Activated T-helper 1 cell treated with anti-CD3 and anti-CD28 coated beads, Interleukin-12 subunit alpha, Interleukin-12 subunit beta, Interleukin-2, Interleukin-4 antibody, amounts not matched to agents 30 ng/mL and 10 ng/mL and 1 ng/mL, durations not matched to agents 14 hours and 24 hours and 36 hours (primary cell): ENCODE data around the gene ZNF611. TPM values are rescaled to one million over a fixed set of nuclear protein-coding genes. Genes with fewer than 3 reads are reported as not detected.
"Not testable (repeated sequence)": the region's sequence is repeated elsewhere in the genome, so short reads cannot be mapped to it uniquely, and the experiment has no call there.

Experiments
- DNase-seq: peaks from one replicate; pipeline ENCODE4 v3.0.0; 2021; ENCODE audit warnings: low spot score
- H3K27ac Mint-ChIP-seq: one replicate; pipeline ENCODE4 v1.8.0; 2021; ENCODE audit warnings: mild to moderate bottlenecking, mixed read lengths
- H3K27me3 Mint-ChIP-seq: one replicate; pipeline ENCODE4 v1.8.0; 2022; ENCODE audit warnings: mild to moderate bottlenecking, moderate library complexity, mixed read lengths; ENCODE audit not compliant: insufficient read depth
- H3K36me3 Mint-ChIP-seq: one replicate; pipeline ENCODE4 v1.8.0; 2021; ENCODE audit warnings: low read depth, mixed read lengths
- H3K4me1 Mint-ChIP-seq: one replicate; pipeline ENCODE4 v1.8.0; 2021; ENCODE audit warnings: low read depth, mixed read lengths
- H3K4me3 Mint-ChIP-seq: one replicate; pipeline ENCODE4 v1.8.0; 2021; ENCODE audit warnings: mild to moderate bottlenecking, moderate library complexity, mixed read lengths
- H3K9me3 Mint-ChIP-seq: one replicate; pipeline ENCODE4 v1.8.0; 2021; ENCODE audit warnings: mixed read lengths
- intact Hi-C: fragments of 100-400 bp; cut with micrococcal nuclease; formaldehyde crosslinking; loops from one replicate; pipeline ENCODE4 v1.15.1; 2024
- total RNA-seq: library from RNA; stranded (reverse); gene quantifications from 2 replicates; pipeline ENCODE4 v1.2.3, GENCODE V29; 2022

Gene ZNF611
- total RNA-seq, 1 donor from 2014 or later: 17.0 TPM

- DNase-seq: no peak
- no peaks in the 10 kb centered on the region for H3K27me3 Mint-ChIP-seq
Observed at GRCh38 chr19:52734331-52734892, 432 bp downstream of the ZNF611 start.

GRCh38 chr19:52726051-52726450 is 8.8 kb downstream of the ZNF611 start:
- H3K27me3 Mint-ChIP-seq, H3K27ac Mint-ChIP-seq, H3K4me1 Mint-ChIP-seq, intact Hi-C loops, H3K4me3 Mint-ChIP-seq, DNase-seq: not testable (repeated sequence)
- H3K9me3 Mint-ChIP-seq: peaks cover 39% of the 10 kb centered on the region
- H3K36me3 Mint-ChIP-seq: peaks cover 72% of the 10 kb centered on the region

More at GRCh38 chr19:52734331-52734892, 432 bp downstream of the ZNF611 start:
- H3K4me3 Mint-ChIP-seq: peak overlapping the region; percentile 91
- peaks cover 31% of the 10 kb centered on the region for H3K4me1 Mint-ChIP-seq
- peak overlapping the region; percentile 92 for H3K27ac Mint-ChIP-seq
- intact Hi-C loops: loop anchor here (1.0 to 2.0 kb wide), 3 partner anchors 122 to 786 kb away; partner anchors contain the start of gene ZNF468
- H3K9me3 Mint-ChIP-seq: peaks cover 12% of the 10 kb centered on the region
- H3K36me3 Mint-ChIP-seq: peaks cover 18% of the 10 kb centered on the region

DNA sequence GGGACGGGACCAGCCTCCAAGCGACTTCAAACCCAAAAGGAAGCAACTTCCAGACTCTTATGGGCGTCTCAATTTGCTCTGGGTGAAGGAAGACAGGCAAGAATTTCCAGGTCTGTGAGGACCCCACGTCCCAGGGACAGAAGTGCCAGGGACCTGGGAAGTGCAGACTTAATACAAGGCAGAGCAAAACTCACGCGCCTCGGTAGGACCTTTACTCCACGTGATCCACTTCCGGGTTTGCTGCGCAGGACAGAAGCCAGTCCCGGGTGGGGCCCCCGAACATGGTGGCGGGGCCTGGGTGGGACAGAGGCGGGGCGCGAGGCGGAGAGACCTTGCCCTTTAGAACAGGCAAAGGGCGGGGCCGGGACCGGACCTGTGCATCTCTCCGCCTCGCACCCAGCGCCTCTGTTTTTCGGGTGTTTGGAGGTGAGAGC is 9.3 kb downstream of the ZNF611 start:
- Mint-ChIP-seq H3K36me3 (peaks cover 74% of the 10 kb centered on the region), H3K27ac (no peak overlapping the region)
- intact Hi-C loops: no loop called here

DNA sequence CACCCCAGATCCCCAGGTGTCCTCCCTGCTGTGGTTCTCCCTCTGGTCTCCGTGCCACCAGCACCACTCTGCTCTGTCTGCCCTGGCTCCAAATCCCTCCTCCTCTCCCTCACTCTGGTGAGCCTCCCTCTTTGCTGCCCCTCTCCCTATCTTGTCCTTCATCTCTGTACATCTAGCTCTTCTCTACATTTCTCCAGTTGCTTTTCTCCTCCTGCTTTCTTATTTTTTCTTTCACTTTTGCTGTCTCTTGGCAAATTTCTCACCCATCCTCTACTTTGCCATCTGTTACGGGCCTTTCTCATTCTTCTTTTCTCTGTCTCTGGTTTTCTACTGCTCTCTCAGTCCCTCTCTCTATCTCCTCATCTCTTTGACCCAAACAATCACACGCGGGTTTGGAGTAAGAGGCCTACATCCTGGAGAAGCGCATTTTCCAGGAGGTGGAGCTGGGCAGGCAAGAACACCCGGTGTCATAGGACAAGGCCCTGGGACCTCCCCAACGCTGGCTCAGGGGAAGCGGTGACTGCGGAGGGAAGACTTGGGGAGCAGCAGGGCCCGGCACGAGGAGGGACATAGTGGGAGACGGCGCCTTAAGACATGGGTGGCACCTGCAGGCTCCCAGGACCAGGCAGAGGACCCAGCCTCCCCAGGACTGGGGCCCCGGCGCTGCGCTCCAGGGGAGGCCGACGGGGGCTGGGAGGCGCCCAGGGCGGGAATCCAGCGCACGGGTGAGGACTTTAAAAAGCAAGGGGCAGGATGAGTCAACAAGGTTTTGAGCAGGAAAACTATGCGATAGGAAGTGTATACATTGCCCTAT is 9.9 kb downstream of the ZNF611 start:
- Mint-ChIP-seq H3K9me3 (peaks cover 40% of the 10 kb centered on the region), H3K4me1 (peaks cover 4% of the 10 kb centered on the region), H3K36me3 (peaks cover 75% of the 10 kb centered on the region), H3K4me3 (no peak overlapping the region), H3K27me3 (no peaks in the 10 kb centered on the region), H3K27ac (no peak overlapping the region)
- intact Hi-C loops: no loop called here
- DNase-seq: no peak

More for the DNA sequence above, 9.3 kb downstream of the ZNF611 start:
- H3K27me3 Mint-ChIP-seq: no peaks in the 10 kb centered on the region
- H3K9me3 Mint-ChIP-seq: peaks cover 39% of the 10 kb centered on the region
- peaks cover 4% of the 10 kb centered on the region for H3K4me1 Mint-ChIP-seq
- no peak overlapping the region for H3K4me3 Mint-ChIP-seq
- DNase-seq: no peak

- DNase-seq, H3K4me1 Mint-ChIP-seq, H3K27me3 Mint-ChIP-seq, intact Hi-C loops, H3K27ac Mint-ChIP-seq, H3K4me3 Mint-ChIP-seq: not testable (repeated sequence)
- Mint-ChIP-seq H3K9me3 (peaks cover 43% of the 10 kb centered on the region), H3K36me3 (peaks cover 78% of the 10 kb centered on the region)
Observed at GRCh38 chr19:52723907-52724598, 10.8 kb downstream of the ZNF611 start.

- no peak for DNase-seq
- no peak overlapping the region for H3K27ac Mint-ChIP-seq
- no peaks in the 10 kb centered on the region for H3K27me3 Mint-ChIP-seq
- intact Hi-C loops: no loop called here
- H3K36me3 Mint-ChIP-seq: peaks cover 66% of the 10 kb centered on the region
- H3K9me3 Mint-ChIP-seq: peaks cover 38% of the 10 kb centered on the region
- peaks cover 12% of the 10 kb centered on the region for H3K4me1 Mint-ChIP-seq
- no peak overlapping the region for H3K4me3 Mint-ChIP-seq
Observed at GRCh38 chr19:52722062-52723003, 12.5 kb downstream of the ZNF611 start.

DNA sequence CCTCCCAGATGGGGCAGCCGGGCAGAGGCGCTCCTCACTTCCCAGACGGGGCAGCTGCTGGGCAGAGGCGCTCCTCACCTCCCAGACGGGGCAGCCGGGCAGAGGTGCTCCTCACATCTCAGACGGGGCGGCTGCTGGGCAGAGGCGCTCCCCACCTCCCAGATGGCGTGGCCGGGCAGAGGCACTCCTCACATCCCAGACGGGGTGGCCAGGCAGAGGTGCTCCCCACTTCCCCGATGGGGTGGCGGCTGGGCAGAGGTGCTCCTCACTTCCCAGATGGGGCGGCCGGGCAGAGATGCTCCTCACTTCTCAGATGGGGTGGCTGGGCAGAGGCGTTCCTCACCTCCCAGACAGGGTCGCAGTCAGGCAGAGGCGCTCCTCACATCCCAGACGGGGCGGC is 14.3 kb downstream of the ZNF611 start:
- H3K27ac Mint-ChIP-seq, H3K27me3 Mint-ChIP-seq, DNase-seq, intact Hi-C loops, H3K4me3 Mint-ChIP-seq: not testable (repeated sequence)
- peaks cover 66% of the 10 kb centered on the region for H3K36me3 Mint-ChIP-seq
- H3K4me1 Mint-ChIP-seq: peaks cover 30% of the 10 kb centered on the region
- H3K9me3 Mint-ChIP-seq: peaks cover 43% of the 10 kb centered on the region

DNA sequence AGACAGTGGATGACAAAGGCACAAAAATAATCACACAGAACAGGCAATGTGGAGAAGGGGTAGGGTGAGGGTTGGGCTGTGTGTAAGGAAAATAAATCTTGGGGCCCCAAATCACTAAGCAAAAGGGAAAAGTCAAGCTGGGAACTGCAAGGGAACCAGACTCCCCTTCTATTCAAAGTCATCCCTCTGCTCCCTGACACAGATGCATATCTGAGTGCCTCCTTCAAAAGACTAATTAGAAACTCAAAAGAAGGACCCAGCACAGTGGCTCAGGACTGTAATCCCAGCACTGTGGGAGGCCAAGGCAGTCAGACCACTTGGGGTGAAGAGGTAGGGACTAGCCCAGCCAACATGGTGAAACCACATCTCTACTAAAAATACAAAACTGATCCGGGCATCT is 18.3 kb downstream of the ZNF611 start:
- no peak overlapping the region for H3K4me3 Mint-ChIP-seq
- peaks cover 70% of the 10 kb centered on the region for H3K36me3 Mint-ChIP-seq
- H3K4me1 Mint-ChIP-seq: peaks cover 34% of the 10 kb centered on the region
- peaks cover 44% of the 10 kb centered on the region for H3K9me3 Mint-ChIP-seq
- H3K27ac Mint-ChIP-seq: no peak overlapping the region
- DNase-seq: no peak
- intact Hi-C loops: no loop called here
- no peaks in the 10 kb centered on the region for H3K27me3 Mint-ChIP-seq

GRCh38 chr19:52715902-52716301 is 18.9 kb downstream of the ZNF611 start:
- H3K4me3 Mint-ChIP-seq, intact Hi-C loops, H3K27me3 Mint-ChIP-seq: not testable (repeated sequence)
- Mint-ChIP-seq H3K4me1 (peaks cover 34% of the 10 kb centered on the region), H3K36me3 (peaks cover 70% of the 10 kb centered on the region), H3K27ac (peak overlapping the region; percentile 27), H3K9me3 (peaks cover 48% of the 10 kb centered on the region)
- DNase-seq: peak; percentile 9

DNA sequence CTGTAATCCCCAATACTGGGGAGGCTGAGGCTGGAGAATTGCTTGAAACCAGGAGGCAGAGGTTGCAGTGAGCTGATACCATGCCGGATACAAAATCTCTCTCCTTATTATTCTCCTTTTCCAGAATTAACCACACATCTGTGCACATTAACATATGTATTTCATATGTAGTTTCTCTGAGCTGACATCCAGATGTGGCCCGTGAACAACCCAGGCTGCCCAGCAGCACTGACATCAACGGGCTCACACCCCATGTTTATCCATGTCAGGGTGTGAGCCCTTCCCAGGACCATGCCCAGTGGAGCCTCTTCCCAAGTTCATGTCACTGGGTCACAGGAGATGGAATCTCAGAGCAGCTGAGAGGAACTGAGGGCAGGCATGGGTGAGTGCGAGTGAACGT is 19.5 kb downstream of the ZNF611 start:
- Mint-ChIP-seq H3K9me3 (peaks cover 51% of the 10 kb centered on the region), H3K4me3 (peak overlapping the region; percentile 22), H3K27ac (peak overlapping the region; percentile 36), H3K4me1 (peaks cover 34% of the 10 kb centered on the region), H3K36me3 (peaks cover 75% of the 10 kb centered on the region)
- DNase-seq, H3K27me3 Mint-ChIP-seq, intact Hi-C loops: not testable (repeated sequence)

DNA sequence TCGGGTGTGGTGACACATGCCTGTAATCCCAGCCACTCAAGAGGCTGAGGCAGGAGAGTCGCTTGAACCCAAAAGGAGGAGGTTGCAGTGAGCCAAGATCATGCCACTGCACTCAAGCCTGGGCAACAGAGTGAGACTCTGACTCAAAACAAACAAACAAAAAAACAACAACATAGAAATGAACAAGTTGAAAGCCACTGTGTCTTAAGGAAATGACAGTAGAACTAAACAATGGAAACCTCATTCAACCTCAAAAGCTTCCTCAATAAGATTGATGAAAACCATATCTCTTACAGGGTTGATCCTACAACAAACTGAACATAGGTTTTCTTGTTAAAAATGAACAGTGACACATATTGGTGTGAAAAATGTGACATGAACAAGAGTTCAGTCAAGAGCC is 21.8 kb downstream of the ZNF611 start:
- H3K4me3 Mint-ChIP-seq, DNase-seq, H3K27me3 Mint-ChIP-seq, H3K27ac Mint-ChIP-seq, intact Hi-C loops: not testable (repeated sequence)
- H3K9me3 Mint-ChIP-seq: peaks cover 42% of the 10 kb centered on the region
- H3K4me1 Mint-ChIP-seq: peaks cover 24% of the 10 kb centered on the region
- peaks cover 77% of the 10 kb centered on the region for H3K36me3 Mint-ChIP-seq

- H3K9me3 Mint-ChIP-seq: peaks cover 43% of the 10 kb centered on the region
Observed at GRCh38 chr19:52711661-52712060, 23.2 kb downstream of the ZNF611 start.

More at GRCh38 chr19:52711661-52712060, 23.2 kb downstream of the ZNF611 start:
- DNase-seq, H3K27me3 Mint-ChIP-seq, H3K4me3 Mint-ChIP-seq, intact Hi-C loops, H3K27ac Mint-ChIP-seq: not testable (repeated sequence)
- Mint-ChIP-seq H3K36me3 (peaks cover 78% of the 10 kb centered on the region), H3K4me1 (peaks cover 15% of the 10 kb centered on the region)
